Globus pallidus (tissue), 1 donor: Measurements from ENCODE around the gene GPX3.

Experiments used
- DNase-seq: peaks from one replicate; pipeline ENCODE4 v3.0.0-alpha.2; 2015; ENCODE audit warnings: low spot score

The GPX3 gene

GRCh38 chr5:151058301-151058700, 37.9 kb downstream of the GPX3 start:
- DNase-seq: no peak

DNA sequence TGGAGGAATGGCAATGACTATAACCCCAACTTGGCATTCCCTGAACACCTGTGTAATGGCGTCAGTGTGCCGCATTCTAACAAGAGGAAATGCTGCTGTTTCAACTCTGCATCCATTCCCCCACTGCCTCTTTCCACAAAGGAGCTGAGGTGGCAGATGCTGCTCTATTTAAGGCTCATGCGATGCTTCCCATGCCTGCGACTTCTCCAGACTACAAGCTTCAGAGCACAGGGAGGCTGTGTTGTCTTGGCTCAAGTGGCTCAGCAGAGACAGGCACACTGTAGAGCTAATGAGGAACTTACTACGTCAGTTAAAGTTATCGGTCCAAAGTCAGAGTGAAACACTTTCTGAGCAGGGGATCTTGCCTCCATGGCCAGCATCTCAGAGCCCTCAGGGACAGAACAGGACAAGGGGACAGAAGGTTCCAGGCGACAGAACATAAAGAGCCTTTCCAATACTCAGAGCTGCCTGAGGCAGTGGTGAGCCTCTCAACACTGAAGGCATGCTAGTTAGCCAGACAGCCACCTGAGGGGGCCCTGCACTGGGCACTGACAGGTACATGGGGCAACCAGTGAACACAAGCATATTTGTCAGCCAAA, 38.6 kb downstream of the GPX3 start:
- DNase-seq: no peak

GRCh38 chr5:151060742-151061141, 40.4 kb downstream of the GPX3 start:
- DNase-seq: no peak

DNA sequence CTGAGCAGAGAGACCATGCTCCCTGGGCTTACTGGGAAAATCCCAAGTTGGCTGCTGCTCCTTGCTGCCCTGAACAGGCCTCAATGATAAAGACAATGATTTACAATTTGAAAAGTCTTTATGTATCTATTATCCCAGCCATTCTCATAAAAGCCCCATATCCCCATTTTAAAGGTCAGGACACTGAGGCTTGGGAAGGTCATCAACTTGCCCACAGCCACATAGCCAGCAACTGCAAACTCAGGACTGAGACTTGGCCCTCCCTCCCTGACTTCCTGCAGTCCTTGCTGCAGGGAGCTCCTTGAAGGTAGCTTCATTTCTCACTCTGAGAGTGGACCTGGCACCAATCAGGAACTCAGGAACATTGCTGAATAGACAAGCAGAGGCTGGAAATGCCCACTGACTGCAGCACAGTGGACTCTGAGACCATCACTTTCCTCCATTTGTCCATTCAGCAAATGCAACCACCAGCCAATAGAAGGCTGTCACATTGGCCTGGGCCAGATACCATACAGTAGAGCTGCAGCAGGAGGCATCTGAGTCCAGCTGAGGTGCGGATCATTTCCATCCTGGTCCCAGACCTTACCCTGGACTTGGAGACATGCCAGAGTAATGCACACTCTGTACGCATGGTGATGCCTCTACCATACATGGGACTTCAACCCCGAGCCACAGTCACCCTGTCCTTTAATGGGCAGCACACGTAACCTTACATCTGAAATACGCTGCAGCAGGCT, 42.2 kb downstream of the GPX3 start:
- no peak for DNase-seq

GRCh38 chr5:151063142-151063989, 43.0 kb downstream of the GPX3 start:
- no peak for DNase-seq

DNA sequence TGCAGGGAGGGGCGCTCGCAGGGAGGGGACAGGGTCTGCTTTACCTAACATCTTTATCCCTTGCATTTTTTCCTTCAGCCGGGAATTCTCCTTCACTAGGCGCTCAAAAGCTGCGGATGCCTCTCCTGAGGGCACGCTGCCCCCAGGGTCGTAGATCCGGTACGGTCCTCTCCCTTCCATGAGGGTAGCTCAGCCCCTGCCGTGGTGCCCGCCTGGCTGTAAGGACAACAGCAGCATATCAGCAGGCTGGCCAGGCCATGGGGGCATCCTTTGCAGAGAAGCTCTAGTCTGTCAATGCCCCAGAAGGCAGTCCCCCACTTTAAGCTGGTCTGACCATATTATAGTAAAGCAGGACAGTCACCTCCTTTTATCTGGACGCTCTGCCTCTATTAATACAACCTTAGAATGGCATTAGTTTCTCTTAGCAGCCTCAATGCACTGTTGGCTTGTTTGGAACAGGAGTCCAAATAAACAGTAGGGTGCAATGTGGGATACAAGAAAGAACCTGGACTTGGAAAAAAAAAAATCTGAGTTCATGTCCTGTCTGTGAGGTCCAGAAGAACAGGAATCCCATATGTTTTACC, 44.6 kb downstream of the GPX3 start:
- no peak for DNase-seq

DNA sequence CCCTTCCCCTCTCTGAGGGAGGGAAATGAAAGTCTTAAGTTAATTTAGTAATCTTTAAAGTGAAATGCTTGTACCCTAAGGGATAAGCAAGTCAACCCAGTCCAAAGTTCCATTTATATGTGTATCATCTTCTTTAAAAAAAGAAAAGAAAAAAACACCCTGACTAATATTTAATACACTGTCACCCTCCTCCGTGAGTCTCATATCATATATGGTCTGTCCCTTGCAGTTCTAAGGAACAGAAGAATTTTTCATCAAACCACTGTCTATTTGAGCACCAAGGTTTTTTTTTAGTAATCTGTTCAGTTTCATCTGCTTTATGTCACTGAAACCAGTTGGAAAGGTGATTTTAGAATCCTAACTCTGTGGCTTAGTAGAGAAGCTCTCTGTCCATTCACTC, 45.2 kb downstream of the GPX3 start:
- DNase-seq: no peak

- no peak for DNase-seq
Measured at GRCh38 chr5:151066920-151067319, 46.5 kb downstream of the GPX3 start.

GRCh38 chr5:151067632-151068432, 47.4 kb downstream of the GPX3 start:
- DNase-seq: no peak

DNA sequence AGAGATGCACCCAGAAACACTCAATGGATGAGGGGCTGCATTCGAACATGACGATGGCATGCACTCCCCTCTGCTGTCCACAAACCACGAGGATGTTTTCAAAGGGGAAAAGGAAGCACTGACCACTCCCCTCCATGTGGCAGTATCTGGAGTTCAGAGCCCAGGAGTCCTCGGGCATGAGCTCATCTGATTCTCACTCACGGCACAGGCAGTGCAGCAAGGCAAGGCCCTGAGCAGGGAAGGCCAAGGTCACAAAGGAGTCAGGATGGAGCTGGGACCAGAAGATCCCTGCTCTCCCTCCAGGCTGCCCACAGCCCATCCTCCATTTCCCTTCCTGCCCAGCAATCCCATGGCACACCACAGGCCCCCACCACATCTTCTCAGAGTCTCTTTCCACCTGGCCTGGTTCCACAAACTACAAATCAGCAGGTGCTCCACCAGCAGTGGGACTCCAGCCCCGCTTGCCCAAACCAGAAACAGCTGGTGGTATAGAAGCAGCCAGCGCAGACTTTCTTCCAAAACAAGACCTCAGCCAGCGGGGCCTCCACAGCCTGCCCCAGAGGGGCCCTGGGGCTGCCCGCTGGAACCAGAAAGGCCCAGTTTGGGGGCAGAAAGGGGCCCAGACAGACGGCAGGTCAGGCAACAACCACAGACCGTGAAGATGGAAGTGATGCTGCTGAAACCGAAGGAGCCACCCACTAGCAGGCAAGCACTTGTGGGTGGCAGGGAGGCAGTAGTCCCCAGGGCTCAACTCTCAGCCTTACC, 48.2 kb downstream of the GPX3 start:
- DNase-seq: no peak

- DNase-seq: no peak
Measured at GRCh38 chr5:151070449-151070848, 50.1 kb downstream of the GPX3 start.

DNA sequence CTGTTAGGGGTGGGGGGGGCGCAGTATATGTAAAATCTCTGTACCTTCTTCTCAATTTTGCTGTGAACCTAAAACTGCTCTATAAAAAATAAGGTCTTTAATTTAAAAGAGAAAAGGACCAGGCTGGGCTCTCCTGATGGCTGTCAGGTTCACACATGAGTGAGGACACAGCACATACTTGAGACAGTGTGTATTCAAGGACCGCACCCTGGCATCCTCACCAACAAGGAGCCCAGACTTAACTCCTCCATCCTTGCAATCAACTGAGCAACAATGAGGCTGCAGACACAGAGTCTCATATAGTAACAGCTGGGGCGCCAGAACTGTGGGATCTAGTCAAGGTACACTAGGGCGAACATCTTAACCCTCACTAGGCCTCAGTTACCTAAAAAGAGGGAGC, 50.6 kb downstream of the GPX3 start:
- DNase-seq: no peak

GRCh38 chr5:151071848-151072629, 51.6 kb downstream of the GPX3 start:
- no peak for DNase-seq

GRCh38 chr5:151072630-151073025, 52.2 kb downstream of the GPX3 start:
- DNase-seq: no peak

- DNase-seq: no peak
Measured at GRCh38 chr5:151073280-151073679, 52.9 kb downstream of the GPX3 start.

DNA sequence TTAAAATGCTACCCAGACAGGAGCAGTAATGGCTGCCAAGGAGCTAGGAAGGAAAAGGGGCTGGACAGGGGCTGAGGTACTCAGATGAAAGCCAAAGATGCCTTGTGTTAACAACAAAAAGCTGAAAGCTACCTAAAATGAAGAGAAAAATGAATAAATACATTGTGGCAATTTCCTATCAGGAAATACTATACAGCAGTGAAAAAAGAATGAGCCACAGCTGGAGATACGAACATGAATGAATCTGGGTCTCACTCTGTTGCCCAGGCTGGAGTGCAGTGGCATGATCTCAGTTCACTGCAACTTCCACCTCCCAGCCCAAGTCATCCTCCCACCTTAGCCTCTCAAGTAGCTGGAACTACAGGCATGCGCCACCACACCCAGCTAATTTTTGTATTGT, 54.2 kb downstream of the GPX3 start:
- DNase-seq: no peak

GRCh38 chr5:151075698-151076331, 55.4 kb downstream of the GPX3 start:
- DNase-seq: no peak

GRCh38 chr5:151076616-151077015, 56.2 kb downstream of the GPX3 start:
- DNase-seq: no peak

GRCh38 chr5:151077419-151077818, 57.0 kb downstream of the GPX3 start:
- DNase-seq: no peak

DNA sequence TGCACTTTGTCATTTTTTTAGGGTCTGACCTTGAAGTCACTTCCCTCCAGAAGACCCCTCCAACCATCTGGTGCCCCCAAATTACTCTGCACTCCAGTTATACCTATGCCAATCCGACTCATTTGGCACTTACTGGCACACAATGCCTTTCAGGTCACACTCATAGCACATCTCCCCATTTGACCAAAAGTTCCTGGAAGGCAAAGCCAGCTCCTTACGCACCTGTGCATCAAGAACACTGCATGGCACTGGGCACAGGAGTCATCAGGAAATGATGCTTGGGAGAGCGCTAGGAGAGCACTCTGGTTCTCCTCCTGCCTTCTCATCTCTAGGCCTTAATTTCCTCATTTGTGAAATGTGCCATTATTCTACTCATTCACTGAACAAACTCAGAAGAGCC, 57.6 kb downstream of the GPX3 start:
- DNase-seq: no peak
